ENCODE measurements around the gene RCN1. TPM values are rescaled to one million over a fixed set of nuclear protein-coding genes. Genes with fewer than 3 reads are reported as not detected.

RCN1 gene
- total and polyA plus RNA-seq, 2 of the 8 experiments (the other 6 are each of a cell fraction or from before 2014, with no cell fraction given): 45.1 to 123 TPM

GRCh38 chr11:32094923-32095322 is 4.0 kb downstream of the RCN1 start (continued):
- TF ChIP-seq CHD7 (IDR thresholded peaks at IDR 0.05; ENCODE audit: insufficient replicate concordance, low read length): no peak
- no peak for TF ChIP-seq SP1 (IDR thresholded peaks at IDR 0.05; ENCODE audit: low read depth, low read length)
- no peak for TF ChIP-seq HDAC2 (IDR thresholded peaks at IDR 0.05; ENCODE audit: borderline replicate concordance in 1 of 2, low read depth in 2 of 2, low read length in 2 of 2)
- TF ChIP-seq KDM1A (IDR thresholded peaks at IDR 0.05; ENCODE audit: borderline replicate concordance, low read length): no peak
- no peak for TF ChIP-seq USF2 (IDR thresholded peaks at IDR 0.05; ENCODE audit: low read length)
- no peak for TF ChIP-seq TAF1 (IDR thresholded peaks at IDR 0.05; ENCODE audit: low read depth, low read length)
- no peak for TF ChIP-seq RBBP5 (IDR thresholded peaks at IDR 0.05; ENCODE audit: borderline replicate concordance, low read depth, low read length)
- no peak for TF ChIP-seq ZNF274 (IDR thresholded peaks at IDR 0.05; ENCODE audit: borderline replicate concordance, extremely low read depth, low read length)
- no peak for TF ChIP-seq RFX5 (IDR thresholded peaks at IDR 0.05; ENCODE audit: borderline replicate concordance, low read depth, low read length)
- TF ChIP-seq BACH1 (IDR thresholded peaks at IDR 0.05; ENCODE audit: low read length): no peak
- TF ChIP-seq TAF7 (optimal IDR thresholded peaks at IDR 0.05; ENCODE audit: borderline replicate concordance, low read depth, low read length): no peak

All from H1 (cell line).